AG04449 (cell line): ENCODE data around the gene RSAD1.

Experiments used
- CTCF ChIA-PET: fragments of 350-600 bp; formaldehyde crosslinking; extraction: SDS; loops from one replicate; lab custom pipeline; 2021; ENCODE audit warnings: antibody characterized with exemption; lab: Yijun Ruan, JAX
- POLR2A ChIA-PET: fragments of 400-600, 350-600 bp; formaldehyde crosslinking; extraction: SDS; loops from one replicate; lab custom pipeline; 2020; ENCODE audit warnings: antibody characterized with exemption, inconsistent platforms; lab: Yijun Ruan, JAX
- DNase-seq: peaks from one replicate; pipeline ENCODE4 v3.0.0-alpha.2; 2010; ENCODE audit warnings: low read depth, low spot score
- H3K4me3 ChIP-seq: 2 replicates; pipeline ENCODE4 v1.5.1; 2011; ENCODE audit warnings: low read depth, mild to moderate bottlenecking, control low read depth, low read length
- TF ChIP-seq, protein P1 (sequence below): IDR thresholded peaks from one replicate; pipeline ENCODE4 v1.5.1; 2011; ENCODE audit warnings: mild to moderate bottlenecking, moderate library complexity, low read length, control low read depth, inconsistent platforms; ENCODE audit not compliant: insufficient read depth; ENCODE audit errors: missing control alignments

The RSAD1 gene

DNA sequence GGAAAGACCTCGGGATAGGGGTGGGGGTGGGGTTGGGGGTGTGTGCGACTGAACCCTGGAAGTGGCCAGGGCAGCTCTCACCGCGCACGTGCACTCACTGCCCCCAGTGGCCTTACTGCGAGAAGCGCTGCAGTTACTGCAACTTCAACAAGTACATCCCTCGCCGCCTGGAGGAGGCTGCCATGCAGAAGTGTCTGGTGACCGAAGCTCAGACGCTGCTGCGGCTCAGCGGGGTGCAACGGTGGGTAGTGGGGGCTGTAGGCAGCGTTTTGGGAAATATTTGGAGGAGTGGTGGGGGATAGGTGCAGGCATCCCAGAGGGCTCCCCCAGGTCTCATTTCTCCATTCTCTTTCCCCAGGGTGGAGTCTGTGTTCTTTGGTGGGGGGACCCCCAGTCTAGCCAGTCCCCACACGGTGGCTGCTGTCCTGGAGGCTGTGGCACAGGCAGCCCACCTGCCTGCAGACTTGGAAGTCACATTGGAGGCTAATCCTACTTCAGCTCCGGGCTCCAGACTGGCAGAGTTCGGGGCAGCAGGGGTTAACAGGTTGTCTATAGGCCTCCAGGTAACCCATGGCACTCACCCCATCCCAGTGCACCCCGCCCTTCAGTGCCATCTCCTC is 972 bp downstream of the RSAD1 start:
- H3K4me3 ChIP-seq = peak overlapping the region; percentile 81
- TF ChIP-seq, protein P1, sequence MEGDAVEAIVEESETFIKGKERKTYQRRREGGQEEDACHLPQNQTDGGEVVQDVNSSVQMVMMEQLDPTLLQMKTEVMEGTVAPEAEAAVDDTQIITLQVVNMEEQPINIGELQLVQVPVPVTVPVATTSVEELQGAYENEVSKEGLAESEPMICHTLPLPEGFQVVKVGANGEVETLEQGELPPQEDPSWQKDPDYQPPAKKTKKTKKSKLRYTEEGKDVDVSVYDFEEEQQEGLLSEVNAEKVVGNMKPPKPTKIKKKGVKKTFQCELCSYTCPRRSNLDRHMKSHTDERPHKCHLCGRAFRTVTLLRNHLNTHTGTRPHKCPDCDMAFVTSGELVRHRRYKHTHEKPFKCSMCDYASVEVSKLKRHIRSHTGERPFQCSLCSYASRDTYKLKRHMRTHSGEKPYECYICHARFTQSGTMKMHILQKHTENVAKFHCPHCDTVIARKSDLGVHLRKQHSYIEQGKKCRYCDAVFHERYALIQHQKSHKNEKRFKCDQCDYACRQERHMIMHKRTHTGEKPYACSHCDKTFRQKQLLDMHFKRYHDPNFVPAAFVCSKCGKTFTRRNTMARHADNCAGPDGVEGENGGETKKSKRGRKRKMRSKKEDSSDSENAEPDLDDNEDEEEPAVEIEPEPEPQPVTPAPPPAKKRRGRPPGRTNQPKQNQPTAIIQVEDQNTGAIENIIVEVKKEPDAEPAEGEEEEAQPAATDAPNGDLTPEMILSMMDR = peak; percentile 81
- DNase-seq = peak; percentile 21
- CTCF ChIA-PET = interaction anchor here (0.7 to 3.7 kb wide), 38 partner anchors 9 to 311 kb away, joined by 3 to 39 read pairs (median 4); partner anchors contain the start of genes EPN3, LRRC59 and SPATA20
- POLR2A ChIA-PET = interaction anchor here (1.4 kb wide), 1 partner anchor 62 kb away, joined by 3 read pairs; no protein-coding TSS in a partner anchor

DNA sequence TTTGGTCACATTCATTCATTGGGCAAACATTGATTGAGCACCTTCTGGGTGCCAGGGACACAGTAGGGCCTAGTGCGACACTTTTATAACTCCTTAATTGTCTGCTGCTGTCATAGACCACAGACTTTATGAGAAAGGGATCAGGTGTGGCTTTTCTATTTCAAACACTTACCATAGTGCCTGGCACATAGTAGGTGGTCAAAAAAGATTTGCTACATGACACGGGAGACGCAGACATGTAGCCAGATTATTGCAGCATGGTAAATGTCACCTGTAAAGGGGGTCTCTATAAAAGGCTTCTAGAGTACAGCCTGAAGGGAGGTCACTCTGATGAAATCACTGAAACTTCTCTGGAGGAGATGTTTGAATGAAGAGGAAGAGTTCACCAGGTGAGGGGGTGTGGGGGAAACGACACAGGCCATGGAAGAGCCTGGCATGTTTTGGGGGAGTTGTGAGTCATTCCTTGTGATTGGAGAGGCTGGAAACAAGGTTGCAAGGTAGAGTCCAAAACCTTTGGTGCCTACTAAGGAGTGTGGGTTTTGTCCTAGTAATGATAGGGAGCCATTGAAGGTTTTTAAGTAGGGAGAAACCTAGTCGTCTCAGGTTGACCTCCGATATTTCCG is 1.6 kb downstream of the RSAD1 start:
- ChIA-PET CTCF (interaction anchor here (1.1 to 5.8 kb wide), 19 partner anchors 9 to 215 kb away, joined by 3 to 50 read pairs (median 4); partner anchors contain the start of genes EPN3, LRRC59 and SPATA20), POLR2A (interaction anchor here (1.4 kb wide), 1 partner anchor 61 kb away, joined by 3 read pairs; no protein-coding TSS in a partner anchor)
- no peak overlapping the region; the same call in 1 of the 2 replicates for H3K4me3 ChIP-seq
- TF ChIP-seq, protein P1 = no peak
- no peak for DNase-seq

DNA sequence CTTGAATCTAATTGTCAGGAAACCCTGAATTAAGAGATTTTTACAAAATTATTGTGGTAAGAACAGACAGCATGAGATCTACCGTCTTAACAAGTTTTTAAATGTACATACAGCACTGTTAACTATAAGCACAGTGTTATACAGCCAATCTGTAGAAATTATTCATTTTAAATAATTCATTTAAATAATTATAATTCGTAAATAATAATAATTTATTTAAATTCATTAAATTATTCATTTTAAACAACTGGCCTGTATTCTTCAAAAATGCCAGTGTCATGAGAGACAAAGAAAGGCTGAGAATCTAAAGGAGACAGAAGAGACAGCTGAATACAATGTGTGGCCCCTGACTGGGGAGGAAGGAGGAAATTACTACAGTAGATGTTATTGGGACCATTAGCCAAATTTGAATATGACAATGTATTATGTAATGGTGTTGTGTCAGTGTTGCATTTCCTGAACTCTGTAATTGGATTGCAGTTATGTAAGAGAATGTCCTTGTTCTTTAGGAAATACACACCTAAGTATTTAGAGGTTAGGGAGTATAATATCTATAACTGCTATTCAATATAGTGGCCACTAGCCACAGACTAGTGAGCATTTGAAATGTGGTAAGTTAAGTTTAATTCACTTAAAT is 2.3 kb downstream of the RSAD1 start:
- TF ChIP-seq, protein P1 = no peak
- no peak for DNase-seq
- ChIA-PET CTCF (interaction anchor here (1.4 to 7.2 kb wide), 6 partner anchors 13 to 371 kb away, joined by 3 to 78 read pairs (median 30); partner anchors contain the start of gene LRRC59), POLR2A (no interaction called here)
- H3K4me3 ChIP-seq = no peak overlapping the region

DNA sequence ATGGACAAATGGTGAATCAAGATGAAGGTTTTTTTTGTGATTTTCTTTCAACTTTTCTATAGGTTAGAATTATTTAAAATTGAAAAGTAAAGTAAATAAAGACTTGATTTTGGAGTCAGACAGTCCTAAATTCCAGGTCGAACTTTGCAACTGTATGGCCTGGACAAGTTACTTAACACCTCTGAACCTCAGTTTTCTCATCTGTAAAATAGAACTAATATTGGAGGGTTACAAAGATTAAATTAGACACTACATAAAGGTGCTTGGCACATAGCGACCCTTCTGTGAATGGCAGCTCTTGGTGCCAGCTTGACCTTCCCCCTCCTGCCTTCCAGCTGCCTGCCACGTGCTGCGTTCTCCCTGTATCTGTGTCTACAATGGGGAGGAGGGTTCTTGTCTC is 3.0 kb downstream of the RSAD1 start:
- ChIA-PET CTCF (interaction anchor here (0.7 to 7.2 kb wide), 19 partner anchors 9 to 370 kb away, joined by 3 to 78 read pairs (median 6); partner anchors contain the start of genes EPN3 and LRRC59), POLR2A (no interaction called here)
- TF ChIP-seq, protein P1 = no peak
- no peak for DNase-seq
- H3K4me3 ChIP-seq = no peak overlapping the region

DNA sequence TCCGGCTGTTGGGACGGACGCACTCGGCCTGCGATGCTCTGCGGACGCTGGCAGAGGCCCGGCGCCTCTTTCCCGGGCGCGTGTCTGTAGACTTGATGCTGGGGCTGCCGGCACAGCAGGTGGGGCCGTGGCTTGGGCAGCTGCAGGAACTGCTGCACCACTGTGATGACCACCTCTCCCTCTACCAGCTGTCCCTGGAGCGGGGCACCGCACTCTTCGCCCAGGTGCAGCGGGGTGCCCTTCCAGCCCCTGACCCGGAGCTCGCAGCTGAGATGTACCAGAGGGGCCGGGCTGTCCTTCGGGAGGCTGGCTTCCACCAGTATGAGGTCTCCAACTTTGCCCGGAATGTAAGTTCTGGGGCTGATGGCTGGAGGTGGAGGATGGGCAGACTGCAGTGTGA is 3.5 kb downstream of the RSAD1 start:
- ChIA-PET POLR2A (no interaction called here), CTCF (interaction anchor here (0.7 to 7.2 kb wide), 21 partner anchors 8 to 370 kb away, joined by 3 to 78 read pairs (median 5); partner anchors contain the start of genes EPN3, LRRC59 and SPATA20)
- no peak for DNase-seq
- H3K4me3 ChIP-seq = no peak overlapping the region
- TF ChIP-seq, protein P1 = no peak
